GM12878 (cell line): ENCODE data around the gene ALPK1. TPM values are rescaled to one million over a fixed set of nuclear protein-coding genes. Genes with fewer than 3 reads are reported as not detected.

Source experiments
- CEBPB ChIP-seq, 2 experiments: fragments of 150-350 bp in 1 of 2; IDR thresholded peaks; 2 replicates each; pipeline ENCODE4 v1.6.1; 2012 to 2014; ENCODE audit warnings: low read depth in 2 of 2, low read length in 2 of 2, borderline replicate concordance in 1 of 2, inconsistent platforms in 1 of 2
- CTCF ChIP-seq, 3 experiments: IDR thresholded peaks in 2 of 3; conservative IDR thresholded peaks in 1 of 3; 2 replicates each; pipeline ENCODE4 v1.5.1; 2011; ENCODE audit warnings: low read depth in 3 of 3, low read length in 3 of 3, mild to moderate bottlenecking in 3 of 3, control low read depth in 2 of 3, moderate library complexity in 2 of 3, inconsistent platforms in 1 of 3, mixed read lengths in 1 of 3; ENCODE audit not compliant: control insufficient read depth in 2 of 3, insufficient read depth in 1 of 3; ENCODE audit errors: extremely low read depth in 1 of 3
- E2F8 ChIP-seq: fragments of 450-650 bp; IDR thresholded peaks from 2 replicates; pipeline ENCODE4 v1.6.1; 2018; ENCODE audit warnings: mild to moderate bottlenecking, low read depth, moderate library complexity; ENCODE audit not compliant: partially characterized antibody
- E4F1 ChIP-seq: fragments of 450-650 bp; IDR thresholded peaks from 2 replicates; pipeline ENCODE4 v1.6.1; 2018; ENCODE audit warnings: borderline replicate concordance, mild to moderate bottlenecking; ENCODE audit not compliant: partially characterized antibody
- FOXK2 ChIP-seq: fragments of 450-650 bp; IDR thresholded peaks from 2 replicates; pipeline ENCODE4 v1.6.1; 2017; ENCODE audit warnings: mild to moderate bottlenecking, moderate library complexity
- JUNB ChIP-seq: IDR thresholded peaks from 2 replicates; pipeline ENCODE4 v1.6.1; 2016; ENCODE audit warnings: antibody characterized with exemption, mild to moderate bottlenecking
- NRF1 ChIP-seq: conservative IDR thresholded peaks from 2 replicates; pipeline ENCODE4 v1.6.1; 2011; ENCODE audit warnings: mild to moderate bottlenecking, low read depth, low read length, improper control_type of control experiment
- PAX8 ChIP-seq: fragments of 450-650 bp; IDR thresholded peaks from 2 replicates; pipeline ENCODE4 v1.6.1; 2017; ENCODE audit warnings: mild to moderate bottlenecking, moderate library complexity
- PML ChIP-seq: IDR thresholded peaks from 2 replicates; pipeline ENCODE4 v1.6.1; 2012; ENCODE audit warnings: low read length, inconsistent platforms
- RELA ChIP-seq: fragments of 450-650 bp; IDR thresholded peaks from 2 replicates; pipeline ENCODE4 v1.8.0; 2014; ENCODE audit warnings: borderline replicate concordance; ENCODE audit not compliant: partially characterized antibody
- SIN3A ChIP-seq: IDR thresholded peaks from 2 replicates; pipeline ENCODE4 v1.6.1; 2012; ENCODE audit warnings: low read depth, low read length, improper control_type of control experiment
- SP1 ChIP-seq: IDR thresholded peaks from one replicate; pipeline ENCODE4 v1.6.1; 2011; ENCODE audit warnings: low read depth, low read length
- SREBF1 ChIP-seq: IDR thresholded peaks from 2 replicates; pipeline ENCODE4 v1.6.1; 2012; ENCODE audit warnings: mild to moderate bottlenecking, low read length
- SUPT20H ChIP-seq: IDR thresholded peaks from 2 replicates; pipeline ENCODE4 v1.6.1; 2011; ENCODE audit warnings: low read depth, mild to moderate bottlenecking, low read length, moderate library complexity, borderline replicate concordance; ENCODE audit not compliant: control insufficient read depth
- ZBED1 ChIP-seq: IDR thresholded peaks from 2 replicates; pipeline ENCODE4 v1.6.1; 2016; ENCODE audit warnings: borderline replicate concordance
- ZNF687 ChIP-seq: fragments of 450-650 bp; IDR thresholded peaks from 2 replicates; pipeline ENCODE4 v1.6.1; 2017; ENCODE audit warnings: mild to moderate bottlenecking, moderate library complexity
- ZZZ3 ChIP-seq: IDR thresholded peaks from 2 replicates; pipeline ENCODE4 v1.6.1; 2011; ENCODE audit warnings: low read depth; ENCODE audit not compliant: control insufficient read depth, insufficient read length
- polyA plus RNA-seq, 11 experiments: library from polyadenylated mRNA; depleted of rRNA in 4 of 11; unstranded in 6 of 11; stranded (reverse) in 5 of 11; fragments of >200 nt; fragmentation: Nextera tagmentation in 4 of 11; fragmentation: Illumina TruSeq in 1 of 11; extraction: Ambion mirVana in 4 of 11; extraction: Trizol in 1 of 11; gene quantifications; 1 replicate in 1 of 11; 2 replicates in 10 of 11; pipeline versions ENCODE4 v1.2.1 to v1.2.3, GENCODE V29; 2011 to 2016; ENCODE audit warnings: inconsistent platforms in 2 of 11, missing spikeins in 2 of 11, low read depth in 1 of 11
- total RNA-seq, 4 experiments: library from RNA; depleted of rRNA in 3 of 4; stranded (reverse); fragments of >200 nt in 3 of 4; fragmentation: Illumina TruSeq in 1 of 4; extraction: Trizol in 1 of 4; gene quantifications; 2 replicates each; pipeline versions ENCODE4 v1.2.1 to v1.2.3, GENCODE V29; 2013 to 2021

Gene ALPK1
- total and polyA plus RNA-seq, 10 of the 15 experiments (the other 5 are each of a cell fraction or from before 2014, with no cell fraction given), result 8.5 to 32.3 (median 22.6) TPM

- TF ChIP-seq E4F1 (no peak), SP1 (no peak), CEBPB (IDR thresholded peaks at IDR 0.05; ENCODE audit: borderline replicate concordance in 1 of 2, low read depth in 2 of 2, low read length in 2 of 2) (0 out of 4 replicates have a peak, but pooled peaks of 1 of the 2 experiments have one; percentile 39), JUNB (peak; percentile 19), ZZZ3 (no peak), RELA (no peak), ZNF687 (peak; percentile 42; the same call in 1 of the 2 replicates), FOXK2 (no peak), PML (peak; percentile 73; the same call in 1 of the 2 replicates), SIN3A (no peak), ZBED1 (no peak; the same call in 1 of the 2 replicates), NRF1 (no peak), SREBF1 (no peak), E2F8 (no peak), SUPT20H (no peak), PAX8 (no peak), CTCF (IDR thresholded peaks at IDR 0.05 in 2 of 3, conservative IDR thresholded peaks at IDR 0.05 in 1 of 3; ENCODE audit: control insufficient read depth in 2 of 3, extremely low read depth in 1 of 3, insufficient read depth in 1 of 3, low read depth in 3 of 3, low read length in 3 of 3) (no peak)
These were observed 21.3 kb downstream of the ALPK1 start (continued) for GRCh38 chr4:112318239-112319142.
